K562 (cell line): ENCODE measurements around the gene DHRS11. TPM values are rescaled to one million over a fixed set of nuclear protein-coding genes. Genes with fewer than 3 reads are reported as not detected.

ENCODE experiments used
- BMI1 ChIP-seq: fragments of 150-350 bp; IDR thresholded peaks from 2 replicates; pipeline ENCODE4 v1.6.1; 2014; ENCODE audit warnings: low read length
- CHCHD3 ChIP-seq: fragments of 250-450 bp; sonication (Bioruptor Pico); IDR thresholded peaks from 2 replicates; pipeline ENCODE4 v2.1.2; 2022; ENCODE audit warnings: mild to moderate bottlenecking
- CREB3L1 ChIP-seq: fragments of 450-650 bp; IDR thresholded peaks from 2 replicates; pipeline ENCODE4 v1.6.1; 2014; ENCODE audit warnings: low read depth, mild to moderate bottlenecking, moderate library complexity, borderline replicate concordance
- E2F3 ChIP-seq: fragments of 250-450 bp; sonication (Bioruptor Pico); IDR thresholded peaks from 2 replicates; pipeline ENCODE4 v1.4.0; 2020; ENCODE audit warnings: mild to moderate bottlenecking
- ELK3 ChIP-seq: fragments of 450-650 bp; formaldehyde crosslinking; IDR thresholded peaks from 2 replicates; pipeline ENCODE4 v1.4.0; 2020; ENCODE audit warnings: mild to moderate bottlenecking
- ETV1 ChIP-seq: fragments of 450-650 bp; conservative IDR thresholded peaks from 2 replicates; pipeline ENCODE4 v1.6.1; 2016; ENCODE audit warnings: missing genetic modification characterization, control low read depth, low read depth, missing compliant biosample characterization
- GATA2 ChIP-seq: sonication (generic); formaldehyde crosslinking; IDR thresholded peaks from 2 replicates; pipeline ENCODE4 v1.4.0; 2020; ENCODE audit warnings: mild to moderate bottlenecking, missing genetic modification reagents
- HINFP ChIP-seq: fragments of 450-650 bp; conservative IDR thresholded peaks from 2 replicates; pipeline ENCODE4 v1.6.1; 2016; ENCODE audit warnings: missing genetic modification characterization, low read depth, mild to moderate bottlenecking, control low read depth, missing compliant biosample characterization
- HSF4 ChIP-seq: fragments of 250-450 bp; sonication (Bioruptor Pico); IDR thresholded peaks from 2 replicates; pipeline ENCODE4 v2.1.2; 2022; ENCODE audit warnings: mild to moderate bottlenecking, moderate library complexity, borderline replicate concordance
- ID3 ChIP-seq, 2 experiments: fragments of 250-450 bp in 1 of 2; fragments of 450-650 bp in 1 of 2; sonication (Bioruptor Pico) in 1 of 2; IDR thresholded peaks; 2 replicates each; pipeline versions ENCODE4 v1.6.1 to v1.8.0; 2016 to 2021; ENCODE audit warnings: mild to moderate bottlenecking in 2 of 2, moderate library complexity in 2 of 2, missing compliant biosample characterization in 1 of 2, missing genetic modification characterization in 1 of 2
- KAT8 ChIP-seq: fragments of 450-650 bp; IDR thresholded peaks from 2 replicates; pipeline ENCODE4 v1.6.1; 2016; ENCODE audit warnings: low read depth, mild to moderate bottlenecking
- KDM1A ChIP-seq, 2 experiments: fragments of 450-650 bp; IDR thresholded peaks; 2 replicates each; pipeline ENCODE4 v1.6.1; 2016; ENCODE audit warnings: mild to moderate bottlenecking in 2 of 2
- POLR2G ChIP-seq: fragments of 200-400 bp; formaldehyde crosslinking; IDR thresholded peaks from 2 replicates; pipeline ENCODE4 v1.6.1; 2017; ENCODE audit warnings: low read depth, mild to moderate bottlenecking, antibody characterized with exemption, low read length, moderate library complexity
- POLR2H ChIP-seq: IDR thresholded peaks from 2 replicates; pipeline ENCODE4 v1.6.1; 2016; ENCODE audit warnings: missing genetic modification characterization, low read depth, mild to moderate bottlenecking, control low read depth, missing compliant biosample characterization, moderate library complexity
- TBL1XR1 ChIP-seq, 2 experiments: IDR thresholded peaks; 2 replicates each; pipeline ENCODE4 v1.6.1; 2012; ENCODE audit warnings: improper control_type of control experiment in 2 of 2, low read length in 2 of 2, mild to moderate bottlenecking in 1 of 2
- TCF3 ChIP-seq: sonication (generic); formaldehyde crosslinking; IDR thresholded peaks from 2 replicates; pipeline ENCODE4 v1.4.0; 2020; ENCODE audit warnings: mild to moderate bottlenecking, missing genetic modification reagents
- TRIM24 ChIP-seq, 2 experiments: fragments of 450-650 bp; IDR thresholded peaks; 2 replicates each; pipeline ENCODE4 v1.6.1; 2016
- U2AF1 ChIP-seq: fragments of 200-400 bp; formaldehyde crosslinking; optimal IDR thresholded peaks from 2 replicates; pipeline ENCODE3; 2017; ENCODE audit warnings: mild to moderate bottlenecking, low read depth, low read length, moderate library complexity
- ZNF12 ChIP-seq: sonication (generic); formaldehyde crosslinking; IDR thresholded peaks from 2 replicates; pipeline ENCODE4 v1.4.0; 2020; ENCODE audit warnings: mild to moderate bottlenecking, missing genetic modification reagents
- ZNF354B ChIP-seq: fragments of 250-450 bp; sonication (Bioruptor Pico); IDR thresholded peaks from 2 replicates; pipeline ENCODE4 v1.4.0; 2020
- ZNF644 ChIP-seq: fragments of 200-800 bp; sonication (Bioruptor generic); IDR thresholded peaks from 2 replicates; pipeline ENCODE4 v1.6.1; 2016; ENCODE audit warnings: low read depth, missing genetic modification characterization, missing compliant biosample characterization
- ZNF668 ChIP-seq: fragments of 250-450 bp; sonication (Bioruptor Pico); IDR thresholded peaks from 2 replicates; pipeline ENCODE4 v1.8.0; 2022; ENCODE audit warnings: mild to moderate bottlenecking, inconsistent platforms
- polyA plus RNA-seq, 8 experiments: library from polyadenylated mRNA; depleted of rRNA in 4 of 8; stranded (reverse) in 5 of 8; unstranded in 3 of 8; fragments of >200 nt; fragmentation: Nextera tagmentation in 2 of 8; fragmentation: Illumina TruSeq in 1 of 8; extraction: Ambion mirVana in 2 of 8; extraction: Trizol in 1 of 8; gene quantifications; 2 replicates each; pipeline versions ENCODE4 v1.2.1 to v1.2.3, GENCODE V29; 2011 to 2014; ENCODE audit warnings: inconsistent platforms in 1 of 8, missing spikeins in 1 of 8
- total RNA-seq, 7 experiments: library from RNA; depleted of rRNA in 6 of 7; stranded (reverse); fragments of >200 nt in 6 of 7; fragmentation: Illumina TruSeq in 2 of 7; extraction: Trizol in 2 of 7; gene quantifications; 2 replicates each; pipeline versions ENCODE4 v1.2.1 to v1.2.3, GENCODE V29; 2011 to 2021; ENCODE audit warnings: low replicate concordance in 1 of 7

Gene DHRS11
- total and polyA plus RNA-seq, 9 of the 15 experiments (the other 6 are each of a cell fraction or from before 2014, with no cell fraction given), result 15.2 to 123 (median 59.8) TPM

GRCh38 chr17:36600465-36600864 lies 8.8 kb downstream of the DHRS11 start (continued):
- no peak for TF ChIP-seq ZNF12 (CRISPR knock-in tag)
- TF ChIP-seq CREB3L1, result no peak
- TF ChIP-seq GATA2 (CRISPR knock-in tag), result 0 out of 2 replicates have a peak, but pooled peaks have one; percentile 20
- TF ChIP-seq KAT8, result no peak
- TF ChIP-seq ZNF668 (CRISPR knock-in tag), result no peak
- TF ChIP-seq ELK3 (CRISPR knock-in tag), result no peak
- TF ChIP-seq TBL1XR1 (IDR thresholded peaks at IDR 0.05; ENCODE audit: low read length in 2 of 2), result peak; percentile 17 to 40; a peak in 2 of 4 replicates
- no peak for TF ChIP-seq ETV1 (tag)
- no peak for TF ChIP-seq HSF4 (CRISPR knock-in tag)
- no peak for TF ChIP-seq CHCHD3 (CRISPR knock-in tag)
- TF ChIP-seq BMI1, result no peak
- TF ChIP-seq E2F3 (CRISPR knock-in tag), result no peak
- TF ChIP-seq POLR2H (tag), result no peak
- peak; percentile 53 to 61; a peak in 3 of 4 replicates for TF ChIP-seq KDM1A (IDR thresholded peaks at IDR 0.05)
- no peak for TF ChIP-seq HINFP (tag)
- TF ChIP-seq ZNF644, result no peak
- no peak for TF ChIP-seq ID3 (CRISPR knock-in tag; IDR thresholded peaks at IDR 0.05)
- TF ChIP-seq ID3 (tag; IDR thresholded peaks at IDR 0.05), result no peak
- TF ChIP-seq TCF3 (CRISPR knock-in tag), result peak; percentile 83
- TF ChIP-seq U2AF1, result no peak
- peak in 1 of 2 experiments; percentile 37; a peak in 2 of 4 replicates for TF ChIP-seq TRIM24 (IDR thresholded peaks at IDR 0.05)
- TF ChIP-seq ZNF354B, result no peak
- TF ChIP-seq POLR2G, result no peak
